NCI-H2171 (cell line): ENCODE results near the gene PON1.

ENCODE experiments used
- DNase-seq: peaks from one replicate; lab custom pipeline; 2025; lab: John Stamatoyannopoulos, UW

PON1 gene

DNA sequence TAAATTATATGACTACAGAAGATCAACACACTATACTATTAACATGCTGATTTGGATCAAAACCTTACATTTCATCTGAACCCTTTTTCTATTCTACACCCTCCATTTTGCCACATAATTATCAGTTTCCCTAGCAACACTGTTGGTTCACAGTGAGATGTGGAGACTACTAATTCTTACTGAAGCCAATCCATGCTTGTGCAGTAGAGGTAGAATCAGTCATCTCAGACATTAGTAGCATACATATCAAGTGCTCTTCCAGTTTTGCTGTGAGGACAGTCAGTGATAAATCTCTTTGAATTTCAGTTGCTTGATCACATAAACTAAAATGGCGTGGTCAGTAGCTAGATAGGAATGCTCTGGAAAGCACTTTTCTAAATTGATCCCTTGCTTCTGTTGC is 70.3 kb downstream of the PON1 start:
- no peak for DNase-seq

DNA sequence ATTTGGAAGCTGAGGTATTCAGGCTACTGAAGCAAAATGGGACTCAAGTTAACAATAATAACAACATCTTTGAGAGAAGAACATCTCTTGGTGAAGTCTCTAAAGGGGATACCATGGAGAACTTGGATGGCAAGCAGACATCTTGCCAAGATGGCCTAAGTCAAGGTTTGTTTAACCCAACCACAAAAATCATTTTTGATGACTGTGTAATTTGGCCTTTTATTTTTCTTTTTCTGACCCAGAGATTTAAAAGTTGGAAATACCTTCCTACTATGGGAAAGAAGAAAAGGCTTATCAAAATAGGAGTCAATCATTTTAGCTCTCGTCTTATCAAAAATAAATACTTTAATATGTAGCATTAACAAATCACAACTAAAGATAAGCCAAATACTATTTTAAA is 72.4 kb downstream of the PON1 start:
- DNase-seq: no peak

DNA sequence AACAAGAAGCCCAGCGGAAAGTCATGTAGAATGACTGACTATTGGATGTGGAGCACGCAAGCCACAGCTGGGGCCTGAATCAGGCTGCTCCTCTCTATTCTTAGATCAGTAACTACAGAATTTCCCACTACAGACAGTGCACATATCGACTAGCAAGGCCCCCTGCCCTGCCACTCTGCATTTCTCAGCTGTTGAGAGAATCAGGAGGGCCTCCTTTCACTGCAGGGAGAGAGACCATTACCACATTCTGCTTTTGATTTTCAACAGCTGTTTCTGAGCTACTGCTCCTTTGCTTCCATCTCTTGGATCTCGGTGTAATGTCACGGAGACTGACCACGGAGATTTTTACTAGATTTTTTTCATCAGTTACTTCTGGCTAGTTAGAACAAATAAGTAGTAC is 73.8 kb downstream of the PON1 start:
- no peak for DNase-seq
